Endothelial cell of umbilical vein (primary cell): ENCODE results near the gene SETD9. TPM values are rescaled to one million over a fixed set of nuclear protein-coding genes. Genes with fewer than 3 reads are reported as not detected.

Source experiments
- BruUV-seq: library from RNA; stranded (reverse); fragments of 400-500 nt; replicated peaks from 2 replicates; lab custom pipeline; 2021; lab: Mats Ljungman, UMichigan
- CTCF ChIA-PET: fragments of 300-600, 350-600 bp; sonication (Branson Sonifier 250); formaldehyde crosslinking; loops from one replicate; lab custom pipeline; 2021; ENCODE audit warnings: antibody characterized with exemption, inconsistent platforms; lab: Charles Lee
- POLR2A ChIA-PET: fragments of 300-600, 350-600 bp; sonication (Branson Sonifier 250); formaldehyde crosslinking; loops from one replicate; lab custom pipeline; 2021; ENCODE audit warnings: antibody characterized with exemption, inconsistent platforms; lab: Charles Lee
- DNase-seq: peaks from one replicate; pipeline ENCODE4 v3.0.0-alpha.2; 2011; ENCODE audit warnings: low read depth, low spot score
- FAIRE-seq: peaks from 2 replicates; lab custom pipeline; 2011; peaks lifted over from hg19 to GRCh38; lab: Jason Lieb, UNC
- H2AFZ ChIP-seq: 2 replicates; pipeline ENCODE4 v1.6.0; 2012; ENCODE audit warnings: low read depth, low read length, control low read depth, inconsistent platforms
- H3K27ac ChIP-seq: 2 replicates; pipeline ENCODE4 v1.5.1; 2011; ENCODE audit warnings: low read depth, mild to moderate bottlenecking, control low read depth, low read length, moderate library complexity; ENCODE audit not compliant: insufficient read depth
- H3K27me3 ChIP-seq, 2 experiments: 2 replicates each; pipeline versions ENCODE4 v1.6.0 to v1.6.1; 2011; ENCODE audit warnings: low read length in 2 of 2, mixed read lengths in 1 of 2; ENCODE audit not compliant: control insufficient read depth in 2 of 2, insufficient read depth in 2 of 2
- H3K36me3 ChIP-seq, 2 experiments: 2 replicates in 1 of 2; 3 replicates in 1 of 2; pipeline ENCODE4 v1.5.1; 2011; ENCODE audit warnings: low read length in 2 of 2, mild to moderate bottlenecking in 1 of 2, moderate library complexity in 1 of 2; ENCODE audit not compliant: control insufficient read depth in 2 of 2, insufficient read depth in 2 of 2; ENCODE audit errors: extremely low read depth in 1 of 2
- H3K4me1 ChIP-seq: 3 replicates; pipeline ENCODE4 v1.5.1; 2011; ENCODE audit warnings: mild to moderate bottlenecking, low read length; ENCODE audit not compliant: control insufficient read depth, insufficient read depth; ENCODE audit errors: extremely low read depth
- H3K4me2 ChIP-seq: 2 replicates; pipeline ENCODE4 v1.6.1; 2011; ENCODE audit warnings: low read length, control low read depth, mixed read lengths; ENCODE audit not compliant: insufficient read depth
- H3K4me3 ChIP-seq, 3 experiments: fragments of 200-600 bp in 1 of 3; sonication (generic), shearing (Covaris generic) in 1 of 3; replicated peaks in 1 of 3; 2 replicates each; pipeline ENCODE4 v1.5.1; 2011 to 2016; ENCODE audit warnings: control low read depth in 3 of 3, low read length in 3 of 3, mild to moderate bottlenecking in 2 of 3, inconsistent platforms in 1 of 3, low read depth in 1 of 3, moderate library complexity in 1 of 3; ENCODE audit not compliant: insufficient read depth in 1 of 3
- H3K79me2 ChIP-seq: 2 replicates; pipeline ENCODE4 v1.6.0; 2012; ENCODE audit warnings: low read length, inconsistent platforms; ENCODE audit not compliant: control insufficient read depth, insufficient read depth
- H3K9ac ChIP-seq: replicated peaks from 2 replicates; pipeline ENCODE3; 2011; ENCODE audit warnings: low read length, control low read depth; ENCODE audit not compliant: insufficient read depth; ENCODE audit errors: extremely low read depth
- H3K9me1 ChIP-seq: replicated peaks from 3 replicates; pipeline ENCODE4 v1.6.0; 2011; ENCODE audit warnings: mild to moderate bottlenecking, low read length; ENCODE audit not compliant: control insufficient read depth, insufficient read depth; ENCODE audit errors: extremely low read depth
- H3K9me3 ChIP-seq: replicated peaks from 2 replicates; pipeline ENCODE4 v1.5.1; 2012; ENCODE audit warnings: low read length, inconsistent platforms; ENCODE audit not compliant: control insufficient read depth, insufficient read depth
- H4K20me1 ChIP-seq: replicated peaks from 2 replicates; pipeline ENCODE3; 2011; ENCODE audit warnings: mild to moderate bottlenecking, low read length; ENCODE audit not compliant: control insufficient read depth, insufficient read depth; ENCODE audit errors: extremely low read depth
- EZH2 ChIP-seq: IDR thresholded peaks from 2 replicates; pipeline ENCODE4 v1.6.1; 2012; ENCODE audit warnings: borderline replicate concordance, low read depth, mild to moderate bottlenecking, moderate library complexity, low read length, inconsistent platforms; ENCODE audit not compliant: severe bottlenecking
- FOS ChIP-seq: IDR thresholded peaks from 2 replicates; pipeline ENCODE4 v1.6.1; 2011; ENCODE audit warnings: mild to moderate bottlenecking, low read length, moderate library complexity, borderline replicate concordance; ENCODE audit not compliant: insufficient read depth
- JUN ChIP-seq: IDR thresholded peaks from 2 replicates; pipeline ENCODE4 v1.6.1; 2011; ENCODE audit warnings: borderline replicate concordance, low read depth; ENCODE audit not compliant: insufficient read length, insufficient read depth
- POLR2A ChIP-seq: IDR thresholded peaks from 2 replicates; pipeline ENCODE4 v1.6.1; 2012; ENCODE audit warnings: low read depth, mild to moderate bottlenecking, control low read depth, low read length
- dilution Hi-C: fragments of 300-500 bp; cut with MboI; formaldehyde crosslinking; loops from one replicate; pipeline ENCODE4 v1.15.0; 2019; ENCODE audit warnings: low sequenced_read_pairs; ENCODE audit not compliant: extremely low pct_ligation_motif_present
- intact Hi-C: fragments of 100-400 bp; cut with micrococcal nuclease; formaldehyde crosslinking; loops from one replicate; pipeline ENCODE4 v1.10.0; 2022
- polyA plus RNA-seq, 4 experiments: library from polyadenylated mRNA; depleted of rRNA in 3 of 4; stranded (reverse) in 3 of 4; unstranded in 1 of 4; fragments of >200 nt; gene quantifications; 2 replicates each; pipeline versions ENCODE4 v1.2.1 to v1.2.3, GENCODE V29; 2011 to 2012; ENCODE audit warnings: missing spikeins in 1 of 4
- total RNA-seq: library from RNA; stranded (reverse); gene quantifications from 2 replicates; pipeline ENCODE4 v1.2.3, GENCODE V29; 2021

SETD9 gene
- total and polyA plus RNA-seq, 2 donors (not counting 3 experiments of a cell fraction or from before 2014, with no cell fraction given) = 7.1 to 7.9 TPM

- no peak for DNase-seq
- POLR2A ChIA-PET = no interaction called here
- dilution Hi-C loops = no loop called here
- Histone ChIP-seq H3K4me2 (no peak overlapping the region), H3K27ac (no peak overlapping the region), H3K4me1 (no peaks in the 10 kb centered on the region), H3K9ac (no peak overlapping the region), H4K20me1 (no peaks in the 10 kb centered on the region), H3K4me3 (no peak overlapping the region), H3K9me1 (no peaks in the 10 kb centered on the region), H2AFZ (no peak overlapping the region), H3K79me2 (no peaks in the 10 kb centered on the region), H3K36me3 (no peaks in the 10 kb centered on the region), H3K9me3 (no peaks in the 10 kb centered on the region), H3K27me3 (peaks cover 32 to 35% of the 10 kb centered on the region in 2 experiments)
- TF ChIP-seq POLR2A (no peak), JUN (no peak), FOS (no peak), EZH2 (no peak)
- intact Hi-C loops = no loop called here
- BruUV-seq = no TSS peak
- FAIRE-seq = no peak
- CTCF ChIA-PET = interaction anchor here (0.8 to 1.7 kb wide), 3 partner anchors 9 to 66 kb away, joined by 3 to 5 read pairs (median 3); no protein-coding TSS in a partner anchor
These were observed 54.8 kb downstream of the SETD9 start for GRCh38 chr5:56964173-56964572.

Other genes starting within 250 kb of the SETD9 start
- 12.5 and 14.4 TPM in 2 replicates for gene MAP3K1, start 94.0 kb upstream of the SETD9 start, total RNA-seq
- gene MAP3K1, start 94.0 kb upstream of the SETD9 start, polyA plus RNA-seq = 4.8 and 5.7 TPM in 2 replicates
- gene MIER3, start 42.5 kb downstream of the SETD9 start, total RNA-seq = 20.5 and 21.9 TPM in 2 replicates
- 6.5 and 6.6 TPM in 2 replicates for gene MIER3, start 42.5 kb downstream of the SETD9 start, polyA plus RNA-seq